GM08714 (cell line): Measurements from ENCODE around the gene MIR17HG.
"Not testable (repeated sequence)": the region's sequence is repeated elsewhere in the genome, so short reads cannot be mapped to it uniquely, and the experiment has no call there.

Source experiments
- H3K4me3 ChIP-seq: fragments of 200-500 bp; sonication (Bioruptor generic); 2 replicates; pipeline ENCODE4 v1.5.1; 2014; ENCODE audit warnings: mild to moderate bottlenecking, low read length, inconsistent platforms
- ZNF274 ChIP-seq: IDR thresholded peaks from 2 replicates; pipeline ENCODE4 v1.6.1; 2012; ENCODE audit warnings: mild to moderate bottlenecking, low read depth, low read length

Gene MIR17HG

GRCh38 chr13:91347202-91347995 lies at the start of gene MIR17HG:
Gene MIR17HG (plus strand): TSS chr13:91347687.
- H3K4me3 ChIP-seq: peak within 1 kb of the TSS; percentile 94
- TF ChIP-seq ZNF274: no peak

- no peak for TF ChIP-seq ZNF274
- H3K4me3 ChIP-seq: no peak overlapping the region
These were observed 49.4 kb upstream of the MIR17HG start for GRCh38 chr13:91298060-91298459.

GRCh38 chr13:91302111-91302510 lies 45.4 kb upstream of the MIR17HG start:
- no peak for TF ChIP-seq ZNF274
- no peak overlapping the region for H3K4me3 ChIP-seq

GRCh38 chr13:91303031-91303430 lies 44.5 kb upstream of the MIR17HG start:
- no peak overlapping the region for H3K4me3 ChIP-seq
- no peak for TF ChIP-seq ZNF274

GRCh38 chr13:91304741-91305140 lies 42.7 kb upstream of the MIR17HG start:
- TF ChIP-seq ZNF274: no peak

GRCh38 chr13:91305652-91306051 lies 41.8 kb upstream of the MIR17HG start:
- H3K4me3 ChIP-seq: no peak overlapping the region
- no peak for TF ChIP-seq ZNF274

More at GRCh38 chr13:91304741-91305140, 42.7 kb upstream of the MIR17HG start:
- no peak overlapping the region for H3K4me3 ChIP-seq

- H3K4me3 ChIP-seq: no peak overlapping the region
- no peak for TF ChIP-seq ZNF274
These were observed 39.6 kb upstream of the MIR17HG start for GRCh38 chr13:91307887-91308286.

- no peak overlapping the region for H3K4me3 ChIP-seq
- TF ChIP-seq ZNF274: no peak
These were observed 39.2 kb upstream of the MIR17HG start for GRCh38 chr13:91308299-91308698.

- no peak overlapping the region for H3K4me3 ChIP-seq
- TF ChIP-seq ZNF274: no peak
These were observed 36.0 kb upstream of the MIR17HG start for GRCh38 chr13:91311491-91311890.

- no peak for TF ChIP-seq ZNF274
- no peak overlapping the region for H3K4me3 ChIP-seq
These were observed 35.2 kb upstream of the MIR17HG start for GRCh38 chr13:91312324-91312723.

- no peak for TF ChIP-seq ZNF274
These were observed 34.4 kb upstream of the MIR17HG start for GRCh38 chr13:91313103-91313502.

GRCh38 chr13:91313581-91313980 lies 33.9 kb upstream of the MIR17HG start:
- no peak overlapping the region; the same call in 1 of the 2 replicates for H3K4me3 ChIP-seq
- TF ChIP-seq ZNF274: no peak

More at GRCh38 chr13:91313103-91313502, 34.4 kb upstream of the MIR17HG start:
- no peak overlapping the region; the same call in 1 of the 2 replicates for H3K4me3 ChIP-seq

- H3K4me3 ChIP-seq: no peak overlapping the region
- no peak for TF ChIP-seq ZNF274
These were observed 32.6 kb upstream of the MIR17HG start for GRCh38 chr13:91314888-91315287.

- no peak for TF ChIP-seq ZNF274
- H3K4me3 ChIP-seq: no peak overlapping the region
These were observed 28.6 kb upstream of the MIR17HG start for GRCh38 chr13:91318886-91319285.

- no peak overlapping the region for H3K4me3 ChIP-seq
- TF ChIP-seq ZNF274: no peak
These were observed 27.5 kb upstream of the MIR17HG start for GRCh38 chr13:91319996-91320395.

- not testable (repeated sequence) for H3K4me3 ChIP-seq
These were observed 26.5 kb upstream of the MIR17HG start for GRCh38 chr13:91320990-91321389.

- no peak overlapping the region for H3K4me3 ChIP-seq
- no peak for TF ChIP-seq ZNF274
These were observed 24.1 kb upstream of the MIR17HG start for GRCh38 chr13:91323349-91323748.
